Measurements from ENCODE around the gene TOP3B.

TOP3B gene

GRCh38 chr22:22013559-22014284 lies 31.1 kb upstream of the TOP3B start:
- TF ChIP-seq BACH2 (CRISPR knock-in tag; IDR thresholded peaks at IDR 0.05; ENCODE audit: borderline replicate concordance) (no peak), ZNF8 (CRISPR knock-in tag; IDR thresholded peaks at IDR 0.05) (peak; percentile 59; the same call in 1 of the 2 replicates)
- ATAC-seq, result no peak

GRCh38 chr22:22011964-22012363 lies 29.4 kb upstream of the TOP3B start:
- no peak for ATAC-seq
- TF ChIP-seq TSHZ2 (CRISPR knock-in tag; IDR thresholded peaks at IDR 0.05), result no peak
- no peak for TF ChIP-seq ISL1 (CRISPR knock-in tag; IDR thresholded peaks at IDR 0.05)
- no peak for TF ChIP-seq RARB (CRISPR knock-in tag; IDR thresholded peaks at IDR 0.05)
- TF ChIP-seq ZFP3 (CRISPR knock-in tag; IDR thresholded peaks at IDR 0.05), result no peak
- TF ChIP-seq CSRNP3 (CRISPR knock-in tag; IDR thresholded peaks at IDR 0.05), result no peak
- TF ChIP-seq CSDC2 (CRISPR knock-in tag; IDR thresholded peaks at IDR 0.05), result no peak
- no peak for TF ChIP-seq PATZ1 (CRISPR knock-in tag; IDR thresholded peaks at IDR 0.05; ENCODE audit: borderline replicate concordance)
- TF ChIP-seq SNAI2 (CRISPR knock-in tag; IDR thresholded peaks at IDR 0.05), result no peak
- no peak for TF ChIP-seq ZFP30 (CRISPR knock-in tag; IDR thresholded peaks at IDR 0.05)
- no peak for TF ChIP-seq OSR1 (CRISPR knock-in tag; IDR thresholded peaks at IDR 0.05)
- TF ChIP-seq ZNF8 (CRISPR knock-in tag; IDR thresholded peaks at IDR 0.05), result no peak
- TF ChIP-seq ARNTL (CRISPR knock-in tag; IDR thresholded peaks at IDR 0.05; ENCODE audit: borderline replicate concordance, low read depth), result no peak
- TF ChIP-seq ZNF565 (CRISPR knock-in tag; conservative IDR thresholded peaks at IDR 0.05; ENCODE audit: low read depth), result no peak
- no peak for TF ChIP-seq TCF4 (CRISPR knock-in tag; IDR thresholded peaks at IDR 0.05; ENCODE audit: borderline replicate concordance)
- TF ChIP-seq ZNF70 (CRISPR knock-in tag; IDR thresholded peaks at IDR 0.05), result no peak
- TF ChIP-seq POU6F1 (CRISPR knock-in tag; IDR thresholded peaks at IDR 0.05; ENCODE audit: borderline replicate concordance, low read depth), result no peak
- no peak for TF ChIP-seq GLIS3 (CRISPR knock-in tag; IDR thresholded peaks at IDR 0.05)
- TF ChIP-seq CREB5 (CRISPR knock-in tag; IDR thresholded peaks at IDR 0.05; ENCODE audit: low read depth), result no peak

GRCh38 chr22:22010358-22010757 lies 27.8 kb upstream of the TOP3B start:
- no peak for ATAC-seq
- TF ChIP-seq ARNTL (CRISPR knock-in tag; IDR thresholded peaks at IDR 0.05; ENCODE audit: borderline replicate concordance, low read depth) (no peak), ZNF8 (CRISPR knock-in tag; IDR thresholded peaks at IDR 0.05) (no peak), GLIS3 (CRISPR knock-in tag; IDR thresholded peaks at IDR 0.05) (no peak)

- ATAC-seq, result no peak
These were observed 27.1 kb upstream of the TOP3B start for GRCh38 chr22:22009661-22010060.

More at GRCh38 chr22:22009661-22010060, 27.1 kb upstream of the TOP3B start:
- TF ChIP-seq TSHZ2 (CRISPR knock-in tag; IDR thresholded peaks at IDR 0.05) (no peak), CSRNP3 (CRISPR knock-in tag; IDR thresholded peaks at IDR 0.05) (no peak), CSDC2 (CRISPR knock-in tag; IDR thresholded peaks at IDR 0.05) (no peak), RARB (CRISPR knock-in tag; IDR thresholded peaks at IDR 0.05) (no peak), SNAI2 (CRISPR knock-in tag; IDR thresholded peaks at IDR 0.05) (no peak), GLIS3 (CRISPR knock-in tag; IDR thresholded peaks at IDR 0.05) (no peak), TCF4 (CRISPR knock-in tag; IDR thresholded peaks at IDR 0.05; ENCODE audit: borderline replicate concordance) (no peak)

All from SK-N-SH treated with all-trans-retinoic acid at 6 μM for 48 hours (cell line).